Endometrial microvascular endothelial cells (primary cell): ENCODE data around the gene IL18RAP. TPM values are rescaled to one million over a fixed set of nuclear protein-coding genes. Genes with fewer than 3 reads are reported as not detected.

Experiments used
- in situ Hi-C: cut with HindIII; loops from 2 replicates; pipeline ENCODE4 v1.10.0; 2017; ENCODE audit warnings: low sequenced_read_pairs, low pct_unique_long_range_greater_than_20kb; ENCODE audit errors: inconsistent ontology term
- total RNA-seq: library from RNA; depleted of rRNA; stranded (reverse); fragments of >200 nt; gene quantifications from one replicate; pipeline ENCODE4 v1.2.3, GENCODE V29; 2015; ENCODE audit errors: inconsistent ontology term

The IL18RAP gene
- total RNA-seq, 1 donor from 2014 or later, result not detected

GRCh38 chr2:102485147-102485785, 62.3 kb downstream of the IL18RAP start:
- in situ Hi-C loops, result no loop called here

- in situ Hi-C loops, result no loop called here
These were observed 64.2 kb downstream of the IL18RAP start for GRCh38 chr2:102486941-102487702.

DNA sequence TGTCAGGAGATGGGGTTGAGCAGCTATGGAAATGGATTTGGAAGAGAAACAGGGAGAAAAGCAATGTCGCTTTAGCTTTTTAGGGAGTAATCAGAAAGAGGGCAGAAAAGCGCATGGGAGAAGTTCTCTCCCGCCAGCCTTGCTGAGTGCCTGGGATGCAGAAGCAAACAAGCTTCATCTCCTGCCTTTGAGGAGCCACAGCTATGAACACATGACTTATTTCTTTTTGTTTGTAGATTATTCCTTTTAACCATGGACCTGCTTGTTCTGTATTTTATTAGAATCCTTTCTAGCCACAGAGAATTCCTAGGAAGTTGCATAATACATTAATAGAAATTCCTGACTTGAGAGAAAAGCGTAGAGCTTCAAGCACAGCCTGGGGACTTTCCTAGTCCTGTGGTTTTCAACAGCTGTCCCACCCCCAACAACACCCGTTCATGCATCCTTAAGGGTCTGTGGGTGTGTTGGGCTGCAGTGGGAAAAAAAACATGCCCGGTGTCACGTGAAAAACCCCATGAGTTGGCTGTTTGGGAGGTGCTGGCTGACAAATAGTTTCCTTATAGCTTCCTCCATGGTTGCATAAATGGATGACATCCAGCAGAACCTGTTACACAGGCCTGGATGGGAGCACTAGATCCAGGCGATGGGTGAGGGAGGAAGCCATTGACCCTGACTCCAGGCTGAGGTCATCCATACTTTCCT, 65.0 kb downstream of the IL18RAP start:
- in situ Hi-C loops, result no loop called here

- in situ Hi-C loops, result no loop called here
These were observed 66.7 kb downstream of the IL18RAP start for GRCh38 chr2:102489646-102490045.

DNA sequence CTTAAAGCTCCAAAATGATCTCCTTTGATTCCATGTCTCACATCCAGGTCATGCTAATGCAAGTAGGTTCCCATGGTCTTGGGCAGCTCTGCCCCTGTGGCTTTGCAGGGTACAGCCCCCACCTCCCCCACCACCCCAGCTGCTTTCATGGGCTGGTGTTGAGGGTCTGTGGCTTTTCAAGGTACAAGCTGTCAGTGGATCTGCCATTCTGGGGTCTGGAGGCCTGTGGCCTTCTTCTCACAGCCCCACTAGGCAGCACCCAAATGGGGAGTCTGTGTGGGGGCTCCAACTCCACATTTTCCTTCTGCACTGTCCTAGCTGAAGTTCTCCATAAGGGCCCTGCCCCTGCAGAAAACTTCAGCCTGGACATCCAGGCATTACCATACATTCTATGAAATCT, 69.0 kb downstream of the IL18RAP start:
- in situ Hi-C loops, result no loop called here

- in situ Hi-C loops, result no loop called here
These were observed 71.6 kb downstream of the IL18RAP start for GRCh38 chr2:102494570-102494969.

DNA sequence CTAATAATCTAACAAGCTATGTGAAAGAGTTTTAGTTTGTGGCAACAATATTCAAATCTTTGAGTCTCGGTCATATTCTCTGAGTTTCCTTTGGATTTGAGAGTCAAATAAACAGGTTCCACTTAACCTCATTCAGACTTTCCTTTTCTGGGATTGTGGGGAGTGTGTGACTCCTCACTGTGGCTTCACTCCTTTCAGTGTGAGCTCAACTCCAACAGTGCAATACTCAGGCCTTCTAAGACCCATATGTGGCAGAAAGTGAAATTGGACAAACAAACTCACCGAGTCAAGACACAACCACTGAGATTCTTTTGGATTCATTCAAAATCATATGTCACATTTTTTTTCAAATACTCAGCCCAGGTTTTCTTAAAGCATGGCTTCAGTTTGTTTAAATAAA, 75.5 kb downstream of the IL18RAP start:
- in situ Hi-C loops, result no loop called here

DNA sequence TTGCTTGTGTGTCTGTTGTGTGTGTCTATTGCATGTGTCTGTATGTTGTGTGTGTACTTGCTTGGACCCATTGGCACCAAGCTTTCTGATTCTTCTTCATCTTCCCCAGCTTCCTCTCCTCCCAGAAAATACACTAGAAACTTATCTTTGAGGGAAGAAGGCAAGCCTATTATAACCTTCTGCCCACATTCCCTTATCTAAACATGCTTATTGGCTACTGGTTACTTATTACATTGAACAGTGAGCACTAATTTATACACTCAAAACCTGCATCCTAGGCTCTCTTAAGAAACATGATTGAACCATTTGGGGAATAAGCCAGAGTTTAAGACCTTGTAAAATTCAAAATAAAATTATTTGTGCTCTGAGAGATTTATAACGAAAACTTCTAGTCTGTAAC, 76.6 kb downstream of the IL18RAP start:
- in situ Hi-C loops, result no loop called here

Other genes with a start within 250 kb of the IL18RAP start
- not detected for gene IL1RL2, start 236.1 kb upstream of the IL18RAP start, total RNA-seq
- gene IL1RL1, start 111.6 kb upstream of the IL18RAP start, total RNA-seq, result 128 TPM
- 6.8 TPM for gene IL18R1, start 67.4 kb upstream of the IL18RAP start, total RNA-seq
- not detected for gene SLC9A4, start 50.1 kb downstream of the IL18RAP start, total RNA-seq
- not detected for gene SLC9A2, start 196.4 kb downstream of the IL18RAP start, total RNA-seq